Neural cell (in vitro differentiated cells): ENCODE results near the gene RAB28. TPM values are rescaled to one million over a fixed set of nuclear protein-coding genes. Genes with fewer than 3 reads are reported as not detected.

ENCODE experiments used
- H2AFZ ChIP-seq: fragments of 200-600, 300-800 bp; sonication (generic), shearing (Covaris generic); 2 replicates; pipeline ENCODE4 v1.6.0; 2014; ENCODE audit warnings: low read depth, mild to moderate bottlenecking, antibody characterized with exemption, low read length, moderate library complexity
- H3F3A ChIP-seq: fragments of 200-600 bp; shearing (Covaris generic); 2 replicates; pipeline ENCODE4 v1.6.1; 2016; ENCODE audit warnings: mild to moderate bottlenecking, moderate library complexity, mixed read lengths, antibody characterized with exemption, low read length; ENCODE audit not compliant: insufficient read depth, poor library complexity, severe bottlenecking
- H3K27ac ChIP-seq: fragments of 200-600, 300-800 bp; sonication (generic), shearing (Covaris generic); 2 replicates; pipeline ENCODE4 v1.5.1; 2014; ENCODE audit warnings: mild to moderate bottlenecking, low read length, moderate library complexity
- H3K27me3 ChIP-seq: fragments of 300-800, 200-600 bp; sonication (generic), shearing (Covaris generic); 2 replicates; pipeline ENCODE4 v1.6.0; 2014; ENCODE audit warnings: mild to moderate bottlenecking, low read depth, low read length, moderate library complexity; ENCODE audit not compliant: insufficient read depth
- H3K36me3 ChIP-seq: fragments of 300-800, 200-600 bp; sonication (generic), shearing (Covaris generic); 2 replicates; pipeline ENCODE4 v1.5.1; 2014; ENCODE audit warnings: mild to moderate bottlenecking, antibody characterized with exemption, low read length, moderate library complexity; ENCODE audit not compliant: insufficient read depth
- H3K4me2 ChIP-seq: fragments of 300-800, 200-600 bp; sonication (generic), shearing (Covaris generic); 2 replicates; pipeline ENCODE4 v1.6.0; 2014; ENCODE audit warnings: mild to moderate bottlenecking, low read length
- H3K4me3 ChIP-seq: fragments of 300-800, 200-600 bp; sonication (generic), shearing (Covaris generic); 2 replicates; pipeline ENCODE4 v1.5.1; 2014; ENCODE audit warnings: mild to moderate bottlenecking, low read length, moderate library complexity
- H3K79me2 ChIP-seq: fragments of 200-600 bp; shearing (Covaris generic); replicated peaks from 2 replicates; pipeline ENCODE4 v1.6.0; 2014; ENCODE audit warnings: mild to moderate bottlenecking, low read length, moderate library complexity; ENCODE audit not compliant: insufficient read depth
- H3K9ac ChIP-seq: fragments of 300-800, 200-600 bp; sonication (generic), shearing (Covaris generic); 2 replicates; pipeline ENCODE4 v1.6.1; 2016; ENCODE audit warnings: mild to moderate bottlenecking, low read length, mixed read lengths
- H3K9me2 ChIP-seq: fragments of 200-600 bp; shearing (Covaris generic); 2 replicates; pipeline ENCODE4 v1.6.1; 2016; ENCODE audit warnings: mild to moderate bottlenecking, low read length, mixed read lengths; ENCODE audit not compliant: insufficient read depth
- H3K9me3 ChIP-seq: fragments of 200-600, 300-800 bp; sonication (generic), shearing (Covaris generic); 2 replicates; pipeline ENCODE4 v1.6.1; 2016; ENCODE audit warnings: mild to moderate bottlenecking, mixed run types, low read length, moderate library complexity, mixed read lengths
- H4K20me1 ChIP-seq: fragments of 200-600 bp; shearing (Covaris generic); 2 replicates; pipeline ENCODE4 v1.6.1; 2016; ENCODE audit warnings: mild to moderate bottlenecking, mixed run types; ENCODE audit not compliant: insufficient read depth
- EP300 ChIP-seq: fragments of 450-650 bp; conservative IDR thresholded peaks from 2 replicates; pipeline ENCODE4 v1.6.1; 2014; ENCODE audit warnings: antibody characterized with exemption, mild to moderate bottlenecking, moderate library complexity; ENCODE audit not compliant: poor library complexity, severe bottlenecking
- EZH2 ChIP-seq: fragments of 200-600, 300-800 bp; shearing (Covaris generic), sonication (generic); IDR thresholded peaks from 2 replicates; pipeline ENCODE4 v1.6.1; 2014; ENCODE audit warnings: antibody characterized with exemption, low read length, borderline replicate concordance, mild to moderate bottlenecking; ENCODE audit not compliant: insufficient read depth, poor library complexity, severe bottlenecking
- MXI1 ChIP-seq: fragments of 450-650 bp; conservative IDR thresholded peaks from 2 replicates; pipeline ENCODE4 v1.6.1; 2014; ENCODE audit warnings: antibody characterized with exemption, mild to moderate bottlenecking; ENCODE audit not compliant: poor library complexity, severe bottlenecking
- POLR2AphosphoS5 ChIP-seq: IDR thresholded peaks from 2 replicates; pipeline ENCODE4 v1.6.1; 2012
- RAD21 ChIP-seq: fragments of 450-650 bp; conservative IDR thresholded peaks from 2 replicates; pipeline ENCODE4 v1.6.1; 2014; ENCODE audit warnings: antibody characterized with exemption, mild to moderate bottlenecking, moderate library complexity
- SMC3 ChIP-seq: fragments of 450-650 bp; conservative IDR thresholded peaks from 2 replicates; pipeline ENCODE4 v1.6.1; 2014; ENCODE audit warnings: antibody characterized with exemption, mild to moderate bottlenecking, moderate library complexity; ENCODE audit not compliant: poor library complexity
- TAF1 ChIP-seq: IDR thresholded peaks from 2 replicates; pipeline ENCODE4 v1.6.1; 2012; ENCODE audit warnings: low read depth
- polyA plus RNA-seq: library from polyadenylated mRNA; depleted of rRNA; stranded (reverse); fragments of >200 nt; gene quantifications from 2 replicates; pipeline ENCODE4 v1.2.3, GENCODE V29; 2014
- TF ChIP-seq, protein P1 (sequence below): IDR thresholded peaks from 2 replicates; pipeline ENCODE4 v1.6.1; 2012; ENCODE audit warnings: borderline replicate concordance
- TF ChIP-seq, protein P2 (sequence below): fragments of 450-650 bp; IDR thresholded peaks from 2 replicates; pipeline ENCODE4 v1.5.1; 2014; ENCODE audit warnings: antibody characterized with exemption, mild to moderate bottlenecking, moderate library complexity; ENCODE audit not compliant: poor library complexity, severe bottlenecking

Gene RAB28
- polyA plus RNA-seq, 1 donor from 2014 or later: 60.7 TPM

GRCh38 chr4:13365195-13365594 lies 118.9 kb downstream of the RAB28 start:
- no peaks in the 10 kb centered on the region for H3K9me2 ChIP-seq
- no peak overlapping the region for H3K4me2 ChIP-seq
- H3K4me3 ChIP-seq: no peak overlapping the region
- H3K27ac ChIP-seq: no peak overlapping the region
- H2AFZ ChIP-seq: no peak overlapping the region
- no peaks in the 10 kb centered on the region for H3K79me2 ChIP-seq
- H3K36me3 ChIP-seq: no peaks in the 10 kb centered on the region
- no peak overlapping the region for H3K9ac ChIP-seq
- no peaks in the 10 kb centered on the region for H3F3A ChIP-seq
- TF ChIP-seq EZH2 (no peak), POLR2AphosphoS5 (no peak), EP300 (no peak), TAF1 (no peak), MXI1 (no peak), RAD21 (no peak), SMC3 (no peak)
- TF ChIP-seq, protein P1, sequence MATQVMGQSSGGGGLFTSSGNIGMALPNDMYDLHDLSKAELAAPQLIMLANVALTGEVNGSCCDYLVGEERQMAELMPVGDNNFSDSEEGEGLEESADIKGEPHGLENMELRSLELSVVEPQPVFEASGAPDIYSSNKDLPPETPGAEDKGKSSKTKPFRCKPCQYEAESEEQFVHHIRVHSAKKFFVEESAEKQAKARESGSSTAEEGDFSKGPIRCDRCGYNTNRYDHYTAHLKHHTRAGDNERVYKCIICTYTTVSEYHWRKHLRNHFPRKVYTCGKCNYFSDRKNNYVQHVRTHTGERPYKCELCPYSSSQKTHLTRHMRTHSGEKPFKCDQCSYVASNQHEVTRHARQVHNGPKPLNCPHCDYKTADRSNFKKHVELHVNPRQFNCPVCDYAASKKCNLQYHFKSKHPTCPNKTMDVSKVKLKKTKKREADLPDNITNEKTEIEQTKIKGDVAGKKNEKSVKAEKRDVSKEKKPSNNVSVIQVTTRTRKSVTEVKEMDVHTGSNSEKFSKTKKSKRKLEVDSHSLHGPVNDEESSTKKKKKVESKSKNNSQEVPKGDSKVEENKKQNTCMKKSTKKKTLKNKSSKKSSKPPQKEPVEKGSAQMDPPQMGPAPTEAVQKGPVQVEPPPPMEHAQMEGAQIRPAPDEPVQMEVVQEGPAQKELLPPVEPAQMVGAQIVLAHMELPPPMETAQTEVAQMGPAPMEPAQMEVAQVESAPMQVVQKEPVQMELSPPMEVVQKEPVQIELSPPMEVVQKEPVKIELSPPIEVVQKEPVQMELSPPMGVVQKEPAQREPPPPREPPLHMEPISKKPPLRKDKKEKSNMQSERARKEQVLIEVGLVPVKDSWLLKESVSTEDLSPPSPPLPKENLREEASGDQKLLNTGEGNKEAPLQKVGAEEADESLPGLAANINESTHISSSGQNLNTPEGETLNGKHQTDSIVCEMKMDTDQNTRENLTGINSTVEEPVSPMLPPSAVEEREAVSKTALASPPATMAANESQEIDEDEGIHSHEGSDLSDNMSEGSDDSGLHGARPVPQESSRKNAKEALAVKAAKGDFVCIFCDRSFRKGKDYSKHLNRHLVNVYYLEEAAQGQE: no peak
- TF ChIP-seq, protein P2, sequence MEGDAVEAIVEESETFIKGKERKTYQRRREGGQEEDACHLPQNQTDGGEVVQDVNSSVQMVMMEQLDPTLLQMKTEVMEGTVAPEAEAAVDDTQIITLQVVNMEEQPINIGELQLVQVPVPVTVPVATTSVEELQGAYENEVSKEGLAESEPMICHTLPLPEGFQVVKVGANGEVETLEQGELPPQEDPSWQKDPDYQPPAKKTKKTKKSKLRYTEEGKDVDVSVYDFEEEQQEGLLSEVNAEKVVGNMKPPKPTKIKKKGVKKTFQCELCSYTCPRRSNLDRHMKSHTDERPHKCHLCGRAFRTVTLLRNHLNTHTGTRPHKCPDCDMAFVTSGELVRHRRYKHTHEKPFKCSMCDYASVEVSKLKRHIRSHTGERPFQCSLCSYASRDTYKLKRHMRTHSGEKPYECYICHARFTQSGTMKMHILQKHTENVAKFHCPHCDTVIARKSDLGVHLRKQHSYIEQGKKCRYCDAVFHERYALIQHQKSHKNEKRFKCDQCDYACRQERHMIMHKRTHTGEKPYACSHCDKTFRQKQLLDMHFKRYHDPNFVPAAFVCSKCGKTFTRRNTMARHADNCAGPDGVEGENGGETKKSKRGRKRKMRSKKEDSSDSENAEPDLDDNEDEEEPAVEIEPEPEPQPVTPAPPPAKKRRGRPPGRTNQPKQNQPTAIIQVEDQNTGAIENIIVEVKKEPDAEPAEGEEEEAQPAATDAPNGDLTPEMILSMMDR: no peak
- no peaks in the 10 kb centered on the region for H3K27me3 ChIP-seq
- H4K20me1 ChIP-seq: no peaks in the 10 kb centered on the region
- H3K9me3 ChIP-seq: no peaks in the 10 kb centered on the region

DNA sequence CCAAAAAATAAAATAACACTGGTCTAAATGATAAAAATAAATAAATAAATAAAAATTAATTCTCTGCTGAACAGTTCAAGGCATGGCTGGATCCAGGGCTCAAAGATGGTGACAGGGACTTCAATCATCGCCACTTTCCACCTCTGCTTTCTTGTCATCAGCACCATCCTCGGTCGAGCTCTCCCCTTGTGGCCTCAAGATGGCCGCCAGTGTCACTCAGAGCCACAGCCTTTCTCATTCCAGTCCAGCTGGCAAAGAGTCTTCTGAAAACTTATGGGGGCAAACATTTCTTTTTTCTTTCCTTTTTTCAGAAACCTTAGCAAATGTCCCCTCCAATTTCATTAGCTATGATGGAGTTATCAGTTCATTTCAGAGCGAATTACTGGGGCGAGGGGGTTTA lies 119.5 kb downstream of the RAB28 start:
- H3K9me2 ChIP-seq: no peaks in the 10 kb centered on the region
- H2AFZ ChIP-seq: no peak overlapping the region
- no peaks in the 10 kb centered on the region for H3K79me2 ChIP-seq
- no peaks in the 10 kb centered on the region for H3K9me3 ChIP-seq
- H3K9ac ChIP-seq: no peak overlapping the region
- H3K27me3 ChIP-seq: no peaks in the 10 kb centered on the region
- no peak overlapping the region for H3K4me2 ChIP-seq
- TF ChIP-seq POLR2AphosphoS5 (no peak), MXI1 (no peak), EZH2 (no peak), EP300 (no peak), RAD21 (no peak), SMC3 (no peak), TAF1 (no peak)
- TF ChIP-seq, protein P1: no peak
- TF ChIP-seq, protein P2: no peak
- no peaks in the 10 kb centered on the region for H4K20me1 ChIP-seq
- H3K4me3 ChIP-seq: no peak overlapping the region
- H3F3A ChIP-seq: no peaks in the 10 kb centered on the region
- H3K36me3 ChIP-seq: no peaks in the 10 kb centered on the region
- no peak overlapping the region for H3K27ac ChIP-seq
